GM10266 (cell line): Measurements from ENCODE around the gene GOLGA6L6.
"Not testable (repeated sequence)": the region's sequence is repeated elsewhere in the genome, so short reads cannot be mapped to it uniquely, and the experiment has no call there.

Experiments used
- DNase-seq: peaks from one replicate; pipeline ENCODE4 v3.0.0; 2012; ENCODE audit errors: extremely low spot score

The GOLGA6L6 gene, protein sequence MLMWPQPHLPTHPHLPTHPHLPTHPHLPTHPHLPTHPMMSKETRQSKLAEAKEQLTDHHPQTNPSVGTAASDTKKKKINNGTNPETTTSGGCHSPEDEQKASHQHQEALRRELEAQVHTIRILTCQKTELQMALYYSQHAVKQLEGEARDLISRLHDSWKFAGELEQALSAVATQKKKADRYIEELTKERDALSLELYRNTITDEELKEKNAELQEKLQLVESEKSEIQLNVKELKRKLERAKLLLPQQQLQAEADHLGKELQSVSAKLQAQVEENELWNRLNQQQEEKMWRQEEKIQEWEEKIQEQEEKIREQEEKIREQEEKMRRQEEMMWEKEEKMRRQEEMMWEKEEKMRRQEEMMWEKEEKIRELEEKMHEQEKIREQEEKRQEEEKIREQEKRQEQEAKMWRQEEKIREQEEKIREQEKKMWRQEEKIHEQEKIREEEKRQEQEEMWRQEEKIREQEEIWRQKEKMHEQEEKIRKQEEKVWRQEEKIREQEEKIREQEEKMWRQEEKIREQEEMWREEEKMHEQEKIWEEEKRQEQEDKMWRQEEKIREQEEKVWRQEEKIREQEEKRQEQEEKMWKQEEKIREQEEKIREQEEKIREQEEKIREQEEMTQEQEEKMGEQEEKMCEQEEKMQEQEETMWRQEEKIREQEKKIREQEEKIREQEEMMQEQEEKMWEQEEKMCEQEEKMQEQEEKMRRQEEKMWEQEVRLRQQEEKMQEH

DNA sequence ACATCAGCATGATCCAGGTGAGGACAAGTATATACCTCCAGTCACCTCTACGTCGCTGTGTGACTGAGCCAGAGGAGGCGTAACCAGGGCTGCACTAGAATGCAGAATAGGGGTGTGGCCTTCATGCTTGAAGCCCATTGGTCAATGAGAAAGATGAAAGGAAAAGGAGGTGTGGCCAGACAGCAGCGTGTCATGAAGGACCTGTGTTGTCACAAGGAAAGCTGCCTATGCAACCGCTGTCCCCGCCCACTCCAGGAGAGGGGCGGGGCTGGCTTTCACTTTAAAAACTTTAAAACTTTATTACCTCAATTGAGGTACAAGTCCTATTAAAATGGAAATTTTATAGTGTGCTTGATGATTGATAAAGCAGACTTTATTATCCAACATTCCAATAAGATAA lies at the start of gene GOLGA6L6:
Gene GOLGA6L6, minus strand, starts transcription at position 101 of the 400 bp plus-strand sequence. Its CDS starts 91 bp downstream, at position 10.
- DNase-seq, result not testable (repeated sequence)

DNA sequence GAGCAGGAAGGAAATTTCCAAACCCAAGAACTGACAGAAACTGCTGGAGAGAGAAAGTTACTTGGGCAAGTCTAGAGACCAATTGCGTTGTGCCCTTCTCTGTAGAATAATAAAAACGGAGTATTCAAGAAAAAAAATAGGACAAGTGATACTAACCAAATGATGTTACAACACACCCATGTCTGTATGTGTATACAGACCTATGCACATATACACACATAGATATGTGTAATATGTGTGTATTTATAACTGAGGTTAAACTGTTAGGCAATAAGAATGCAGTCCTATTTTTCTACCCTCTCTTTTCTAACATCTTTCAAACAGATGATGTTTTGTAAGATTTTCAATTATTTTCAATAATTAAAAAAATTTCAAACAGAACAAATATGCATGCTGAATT lies 48.5 kb upstream of the GOLGA6L6 start:
- not testable (repeated sequence) for DNase-seq

DNA sequence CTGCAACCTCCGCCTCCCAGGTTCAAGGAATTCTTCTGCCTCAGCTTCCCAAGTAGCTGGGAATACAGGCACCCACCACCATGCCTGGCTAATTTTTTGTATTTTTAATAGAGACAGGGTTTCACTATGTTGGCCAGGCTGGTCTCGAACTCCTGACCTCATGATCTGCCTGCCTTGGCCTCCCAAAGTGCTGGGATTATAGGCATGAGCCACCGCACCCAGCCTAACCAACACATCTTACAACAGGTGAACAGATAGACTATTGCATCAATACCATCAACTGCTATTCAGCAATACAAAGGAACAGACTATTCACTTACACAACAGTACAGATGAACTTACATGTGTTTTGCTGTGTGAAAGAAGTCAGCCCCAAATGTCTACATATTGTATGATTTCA lies 45.2 kb upstream of the GOLGA6L6 start:
- not testable (repeated sequence) for DNase-seq

DNA sequence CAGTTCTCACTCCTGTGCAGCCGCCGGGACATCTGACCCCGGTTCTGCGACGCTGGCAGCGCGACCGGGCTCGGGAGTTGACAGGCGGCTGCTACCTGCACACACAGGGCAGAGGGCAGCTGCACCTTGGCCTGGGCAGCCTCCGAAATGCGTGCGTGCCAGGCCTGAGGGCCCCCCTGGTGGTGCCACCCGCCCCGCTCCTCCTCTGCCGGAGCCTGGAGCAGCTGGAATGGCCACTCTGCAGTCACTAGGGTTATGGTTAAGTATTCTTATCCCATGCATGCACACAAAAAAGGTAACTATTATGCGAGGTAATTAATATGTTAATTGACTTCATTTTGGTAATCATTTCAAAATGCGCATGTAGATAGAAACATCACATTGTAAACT lies 41.1 kb upstream of the GOLGA6L6 start:
- DNase-seq, result not testable (repeated sequence)

DNA sequence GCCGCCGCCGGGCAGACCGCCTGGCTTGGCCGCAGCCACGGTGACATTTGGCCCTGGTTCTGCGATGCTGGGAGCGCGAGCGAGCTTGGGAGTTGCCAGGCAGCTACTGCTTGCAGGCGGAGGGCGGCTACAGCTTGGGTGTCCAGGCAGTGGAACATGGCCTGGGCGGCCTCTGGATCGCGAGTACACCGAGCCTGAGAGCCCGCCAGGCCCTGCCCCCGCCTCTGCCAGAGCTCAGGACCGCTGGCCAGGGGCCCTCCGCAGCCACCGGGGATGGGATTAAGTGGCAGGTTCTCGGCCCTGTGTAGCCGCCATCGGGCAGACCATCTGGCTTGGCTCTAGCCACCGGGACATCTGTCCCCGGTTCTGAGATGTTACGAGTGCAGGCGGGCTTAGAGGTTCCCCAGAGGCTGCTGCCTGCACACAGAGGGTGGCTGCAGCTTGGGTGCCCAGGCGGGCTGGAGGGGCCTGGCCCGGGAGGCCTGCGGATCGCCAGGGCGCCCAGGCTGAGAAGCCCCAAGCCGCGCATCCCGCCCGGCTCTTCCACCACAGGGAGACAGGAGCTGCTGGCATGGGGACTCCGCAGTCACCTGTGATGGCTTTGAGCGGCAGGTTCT lies 40.6 kb upstream of the GOLGA6L6 start:
- not testable (repeated sequence) for DNase-seq

DNA sequence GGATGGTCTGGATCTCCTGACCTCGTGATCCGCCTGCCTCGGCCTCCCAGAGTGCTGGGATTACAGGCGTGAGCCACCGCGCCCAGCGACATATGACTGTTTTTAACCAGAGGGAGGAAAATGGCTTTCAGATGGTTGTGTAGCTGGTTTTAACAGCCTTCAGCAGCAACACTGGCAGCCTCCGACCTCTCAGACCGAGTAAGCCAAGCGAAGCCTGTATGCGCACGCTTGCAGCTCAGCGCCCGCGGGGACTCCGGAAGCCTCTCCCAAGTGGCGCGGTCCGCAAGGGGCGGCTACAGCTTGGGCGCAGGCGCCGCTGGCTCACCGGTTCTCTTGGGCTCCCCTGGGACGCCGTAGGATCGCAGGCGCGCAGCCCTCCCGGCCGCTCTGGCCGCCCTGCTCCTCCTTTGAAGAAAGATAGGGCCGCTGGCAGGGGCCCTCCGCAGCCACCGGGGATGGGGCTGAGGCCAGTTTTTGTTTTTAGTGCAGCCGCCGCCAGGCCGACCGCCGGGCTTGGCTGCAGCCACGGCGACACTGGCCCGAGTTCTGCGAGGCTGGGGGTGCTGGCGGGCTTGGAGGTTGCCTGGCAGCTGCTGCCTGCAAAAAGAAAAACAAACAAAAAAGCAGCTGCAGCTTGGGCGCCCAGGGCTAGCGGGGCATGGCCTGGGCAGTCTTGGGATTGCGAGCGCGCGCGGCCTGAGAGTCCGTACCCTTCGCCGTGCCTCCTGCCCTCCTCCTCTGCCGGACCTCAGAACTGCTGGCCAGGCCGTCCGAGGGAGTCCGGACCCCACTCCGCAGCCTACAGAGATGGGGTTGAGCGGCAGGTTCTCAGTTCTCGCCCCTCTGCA lies 39.9 kb upstream of the GOLGA6L6 start:
- DNase-seq, result not testable (repeated sequence)

DNA sequence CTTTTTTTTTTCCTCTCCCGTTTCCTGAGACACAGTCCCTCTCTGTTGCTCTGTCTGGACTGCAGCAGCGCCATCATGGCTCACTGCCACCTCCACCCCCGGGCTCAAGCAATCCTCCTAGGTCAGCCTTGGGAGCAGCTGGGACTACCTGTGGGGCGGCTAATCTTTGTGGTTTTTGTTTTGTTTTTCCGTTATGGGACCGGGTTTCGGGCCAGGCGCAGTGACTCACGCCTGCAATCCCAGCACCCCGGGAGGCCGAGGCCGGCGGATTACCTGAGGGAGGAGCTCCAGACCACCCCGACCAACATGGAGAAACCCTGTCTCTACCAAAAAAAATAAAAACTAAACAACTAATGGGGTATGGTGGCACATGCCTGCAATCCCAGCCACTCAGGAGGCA lies 38.1 kb upstream of the GOLGA6L6 start:
- DNase-seq, result not testable (repeated sequence)

DNA sequence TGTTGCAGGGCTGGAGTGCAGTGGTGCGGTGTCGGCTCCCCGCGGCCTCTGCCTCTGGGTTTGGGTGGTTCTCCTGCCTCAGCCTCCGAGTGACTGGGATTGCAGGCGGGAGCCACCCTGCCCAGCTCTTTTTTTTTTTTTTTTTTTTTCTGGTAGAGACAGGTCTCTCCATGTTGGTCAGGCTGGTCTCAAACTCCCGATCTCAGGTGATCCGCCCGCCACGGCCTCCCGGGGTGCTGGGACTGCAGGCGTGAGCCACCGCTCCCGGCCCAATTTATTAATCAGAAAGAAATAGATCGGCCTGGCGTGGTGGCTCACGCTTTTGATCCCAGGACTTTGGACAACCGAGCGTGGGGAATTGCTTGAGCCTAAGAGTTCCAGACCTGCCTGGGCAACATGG lies 9.7 kb upstream of the GOLGA6L6 start:
- not testable (repeated sequence) for DNase-seq

DNA sequence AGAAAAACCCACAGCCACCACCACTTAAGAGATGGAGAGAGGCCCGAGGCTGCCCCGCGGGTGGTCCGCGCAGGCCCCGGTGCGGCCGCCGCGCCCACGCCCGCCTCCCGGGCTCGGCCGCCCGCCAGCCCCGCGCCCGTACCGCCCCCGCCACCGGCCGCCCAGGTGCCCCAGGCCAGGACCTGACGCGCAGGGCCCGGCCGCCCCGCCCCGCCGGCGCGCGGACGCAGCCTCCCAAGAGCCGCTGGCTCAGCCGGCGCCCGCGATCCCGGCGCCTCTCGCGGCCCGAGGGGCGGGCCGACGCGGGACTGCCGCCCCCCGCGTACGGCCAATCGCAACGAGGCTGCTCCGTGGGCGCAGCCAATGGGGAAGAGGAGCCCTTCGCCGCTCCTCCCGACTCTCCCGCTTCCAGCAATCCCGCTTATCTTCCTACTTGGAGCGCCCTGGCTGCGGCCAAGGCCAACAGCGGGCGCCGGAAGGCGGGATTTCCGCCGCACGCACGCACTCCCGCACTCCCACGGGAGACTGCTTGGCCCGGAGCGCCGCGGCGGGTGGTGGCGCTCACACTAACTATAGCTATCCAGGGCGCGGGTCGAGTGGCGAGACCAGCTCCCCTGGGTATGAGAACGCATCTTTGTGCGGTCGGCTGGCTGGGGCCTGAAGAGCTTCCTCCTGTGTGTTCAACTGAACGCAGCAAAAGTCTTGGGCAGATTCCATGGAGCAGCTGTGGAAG lies 35.5 kb downstream of the GOLGA6L6 start:
- not testable (repeated sequence) for DNase-seq

DNA sequence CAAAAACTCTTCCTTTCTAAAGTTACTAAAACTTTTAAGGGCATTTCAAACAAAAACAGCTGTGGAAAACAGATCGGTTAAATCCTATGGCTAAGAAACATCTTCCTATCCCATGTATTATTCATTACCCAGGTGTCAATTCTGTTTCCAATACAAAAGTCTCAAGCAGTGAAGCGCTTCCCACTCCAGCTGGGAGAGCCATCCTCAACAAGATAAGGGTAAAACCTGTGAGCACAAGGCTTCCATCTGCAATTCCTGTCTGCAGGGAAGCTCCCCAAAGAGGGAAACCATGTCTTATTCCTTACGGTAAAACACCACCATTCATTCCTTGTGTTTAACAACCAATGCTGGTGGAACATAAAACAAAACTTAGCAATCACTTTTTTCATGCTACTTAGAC lies 38.8 kb downstream of the GOLGA6L6 start:
- not testable (repeated sequence) for DNase-seq

DNA sequence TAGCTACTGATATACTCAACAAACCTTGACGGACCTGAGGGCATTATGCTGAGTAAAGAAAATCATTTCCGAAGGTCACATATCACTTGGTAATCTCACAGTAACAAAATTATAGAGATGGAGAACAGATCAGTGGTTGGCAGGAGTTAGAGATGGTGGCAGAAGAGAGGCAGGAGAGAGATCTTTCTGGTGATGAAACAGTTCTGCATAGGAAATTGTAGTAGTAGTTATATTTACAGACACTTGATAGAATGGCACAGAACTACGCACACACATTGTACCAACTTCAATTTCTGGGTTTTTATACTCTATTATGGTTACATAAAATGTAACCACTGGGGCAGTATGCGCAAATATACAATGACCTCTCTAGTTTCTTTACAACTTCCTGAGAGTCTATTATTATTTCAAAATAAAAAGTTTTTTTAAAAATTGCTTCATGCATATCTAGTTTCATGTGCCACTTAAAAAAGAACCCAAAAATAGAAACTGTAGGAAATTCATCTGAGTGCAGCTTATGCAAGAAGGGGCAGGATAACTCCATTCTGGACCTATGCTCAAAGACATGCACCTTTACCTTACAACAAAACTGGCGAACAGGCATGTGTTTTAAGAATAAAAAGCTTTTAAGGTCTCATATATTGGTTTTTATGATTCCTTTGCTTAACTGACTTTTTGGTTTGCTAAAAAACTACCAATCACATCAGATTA lies 39.9 kb downstream of the GOLGA6L6 start:
- DNase-seq, result not testable (repeated sequence)

DNA sequence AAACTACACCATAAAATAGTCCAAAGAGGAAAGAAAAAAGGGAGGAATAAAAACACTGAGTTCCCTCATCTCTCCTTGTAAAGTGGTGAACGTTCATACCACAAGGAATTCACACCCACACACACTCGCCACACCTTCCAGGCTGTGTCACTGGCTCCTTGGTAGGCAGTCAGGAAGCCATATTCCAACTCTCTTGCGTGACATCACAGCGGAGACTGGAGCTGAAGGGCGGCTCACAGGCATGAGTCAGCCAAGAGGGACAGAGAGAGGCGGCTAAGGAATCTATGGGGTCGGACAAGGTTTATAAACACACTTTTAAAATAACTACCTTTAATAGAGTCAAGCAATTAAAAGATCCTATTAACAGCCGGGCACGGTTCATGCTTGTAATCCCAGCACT lies 43.8 kb downstream of the GOLGA6L6 start:
- not testable (repeated sequence) for DNase-seq

DNA sequence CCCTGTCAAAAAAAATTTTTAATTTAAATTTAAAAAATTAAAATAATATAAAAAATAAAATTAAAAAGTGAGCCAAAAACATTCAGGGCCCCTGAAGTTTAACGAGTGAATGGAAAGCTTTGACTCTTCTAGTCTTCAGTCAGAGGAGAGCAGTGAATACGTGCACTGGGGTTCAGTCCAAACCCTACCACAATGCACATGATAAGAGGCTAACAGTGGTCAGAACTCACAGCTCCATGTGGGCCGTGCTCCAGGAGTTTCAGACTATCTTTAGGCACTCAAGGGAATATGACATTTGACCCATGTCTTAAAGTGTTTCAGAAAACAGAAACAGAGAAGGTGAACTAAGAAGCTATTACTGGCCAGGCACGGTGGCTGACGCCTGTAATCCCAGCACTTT lies 48.6 kb downstream of the GOLGA6L6 start:
- not testable (repeated sequence) for DNase-seq

DNA sequence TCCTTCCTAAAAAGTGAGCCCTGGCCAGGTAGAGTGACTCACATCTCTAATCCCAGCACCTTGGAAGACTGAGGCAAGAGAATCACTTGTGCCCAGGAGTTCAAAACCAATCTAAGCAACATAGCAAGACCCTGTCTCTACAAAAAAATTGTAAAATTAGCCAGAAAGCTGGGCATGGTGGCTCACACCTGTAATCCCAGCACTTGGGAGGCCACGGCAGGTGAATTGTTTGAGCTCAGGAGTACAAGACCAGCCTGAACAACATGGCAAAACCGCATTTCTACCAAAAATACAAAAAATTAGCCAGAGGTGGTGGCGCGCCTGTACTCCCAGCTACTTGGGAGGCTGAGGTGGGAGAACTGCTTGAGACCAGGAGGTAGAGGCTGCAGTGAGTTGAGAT lies 49.0 kb downstream of the GOLGA6L6 start:
- DNase-seq, result not testable (repeated sequence)

DNA sequence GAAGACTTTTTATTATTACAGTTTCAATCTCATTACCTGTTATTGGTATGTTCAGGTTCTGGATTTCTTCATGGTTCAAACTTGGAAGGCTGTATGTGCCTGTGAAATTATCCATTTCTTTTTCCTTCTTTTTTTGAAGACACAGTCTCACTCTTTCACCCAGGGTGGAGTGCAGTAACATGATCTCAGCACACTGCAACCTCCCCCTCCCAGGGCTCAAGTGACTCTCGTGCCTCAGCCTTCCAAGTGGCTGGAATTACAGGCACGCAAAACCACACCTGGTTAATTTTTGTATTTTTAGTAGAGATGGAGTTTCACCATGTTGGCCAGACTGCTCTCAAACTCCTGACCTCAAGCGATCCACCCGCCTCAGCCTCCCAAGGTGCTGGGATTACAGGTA lies 52.3 kb downstream of the GOLGA6L6 start:
- not testable (repeated sequence) for DNase-seq
